HUES64 (cell line): Measurements from ENCODE around the gene DDX39B.
"Not testable (repeated sequence)": the region's sequence is repeated elsewhere in the genome, so short reads cannot be mapped to it uniquely, and the experiment has no call there.

ENCODE experiments used
- H3K27ac ChIP-seq: 2 replicates; pipeline ENCODE4 v1.7.0; 2013; ENCODE audit warnings: low read depth, low read length, inconsistent platforms
- H3K27me3 ChIP-seq: 2 replicates; pipeline ENCODE4 v1.6.1; 2013; ENCODE audit warnings: mild to moderate bottlenecking, low read length; ENCODE audit not compliant: insufficient read depth
- H3K36me3 ChIP-seq: 2 replicates; pipeline ENCODE4 v1.6.1; 2013; ENCODE audit warnings: mild to moderate bottlenecking, low read length; ENCODE audit not compliant: insufficient read depth
- H3K4me1 ChIP-seq: 2 replicates; pipeline ENCODE4 v1.6.1; 2013; ENCODE audit warnings: mild to moderate bottlenecking, low read length, moderate library complexity; ENCODE audit not compliant: insufficient read depth
- H3K4me3 ChIP-seq: 2 replicates; pipeline ENCODE4 v1.5.1; 2013; ENCODE audit warnings: mild to moderate bottlenecking, low read length, moderate library complexity
- H3K9ac ChIP-seq: 2 replicates; pipeline ENCODE4 v1.6.1; 2013; ENCODE audit warnings: mild to moderate bottlenecking, low read depth, low read length
- H3K9me3 ChIP-seq: 2 replicates; pipeline ENCODE4 v1.6.1; 2013; ENCODE audit warnings: low read depth, low read length; ENCODE audit not compliant: insufficient read depth
- WGBS: fragments of 150-250, 120-280 bp; methylation state at CpG from one replicate; pipeline ENCODE4 v1.1.7; 2013; ENCODE audit warnings: missing lambda C conversion rate; 5-methylcytosine and 5-hydroxymethylcytosine counted together

The DDX39B gene

GRCh38 chr6:31513456-31514165 lies 28.2 kb downstream of the DDX39B start:
- H3K27me3 ChIP-seq = no peaks in the 10 kb centered on the region
- H3K4me3 ChIP-seq = no peak overlapping the region
- H3K9me3 ChIP-seq = no peaks in the 10 kb centered on the region
- H3K4me1 ChIP-seq = no peaks in the 10 kb centered on the region
- no peak overlapping the region for H3K9ac ChIP-seq
- peaks cover 11% of the 10 kb centered on the region for H3K36me3 ChIP-seq
- 91% methylated on average over 5 of the region's 5 CpGs for WGBS
- H3K27ac ChIP-seq = no peak overlapping the region

- WGBS = 89% methylated on average over 4 of the region's 4 CpGs
Observed at GRCh38 chr6:31510007-31510406, 31.8 kb downstream of the DDX39B start.

GRCh38 chr6:31509036-31509435 lies 32.8 kb downstream of the DDX39B start:
- H3K4me3 ChIP-seq, H3K27ac ChIP-seq, H3K9me3 ChIP-seq, H3K27me3 ChIP-seq, H3K4me1 ChIP-seq, H3K9ac ChIP-seq: not testable (repeated sequence)
- WGBS = 55% methylated on average over 2 of the region's 2 CpGs
- peaks cover 28% of the 10 kb centered on the region for H3K36me3 ChIP-seq

More at GRCh38 chr6:31510007-31510406, 31.8 kb downstream of the DDX39B start:
- Histone ChIP-seq H3K27me3 (no peaks in the 10 kb centered on the region), H3K9ac (no peak overlapping the region), H3K4me1 (no peaks in the 10 kb centered on the region), H3K27ac (no peak overlapping the region), H3K4me3 (no peak overlapping the region), H3K36me3 (peaks cover 28% of the 10 kb centered on the region), H3K9me3 (no peaks in the 10 kb centered on the region)

GRCh38 chr6:31502586-31502985 lies 39.2 kb downstream of the DDX39B start:
- H3K4me3 ChIP-seq = no peak overlapping the region
- H3K4me1 ChIP-seq = 0 out of 2 replicates have a peak, but pooled peaks cover 5% of the 10 kb centered on the region
- H3K36me3 ChIP-seq = peaks cover 14% of the 10 kb centered on the region; the same call in 1 of the 2 replicates
- no peak overlapping the region for H3K27ac ChIP-seq
- peaks cover 18% of the 10 kb centered on the region for H3K27me3 ChIP-seq
- H3K9me3 ChIP-seq = no peaks in the 10 kb centered on the region
- no peak overlapping the region for H3K9ac ChIP-seq

- peaks cover 47% of the 10 kb centered on the region for H3K27me3 ChIP-seq
- H3K9ac ChIP-seq, H3K36me3 ChIP-seq, H3K27ac ChIP-seq, H3K9me3 ChIP-seq: not testable (repeated sequence)
- no CpG with 5 or more reads among the region's 2 CpGs for WGBS
- 0 out of 2 replicates have a peak, but pooled peaks cover 13% of the 10 kb centered on the region for H3K4me1 ChIP-seq
- peak overlapping the region; percentile 72; the same call in 1 of the 2 replicates for H3K4me3 ChIP-seq
Observed at GRCh38 chr6:31499648-31500047, 42.2 kb downstream of the DDX39B start.

GRCh38 chr6:31498748-31499147 lies 43.1 kb downstream of the DDX39B start:
- H3K9ac ChIP-seq = no peak overlapping the region
- H3K4me3 ChIP-seq = peak overlapping the region; percentile 72
- WGBS = 2% methylated on average over 21 of the region's 21 CpGs
- peaks cover 55% of the 10 kb centered on the region for H3K27me3 ChIP-seq
- H3K27ac ChIP-seq = no peak overlapping the region
- no peaks in the 10 kb centered on the region for H3K9me3 ChIP-seq
- H3K4me1 ChIP-seq = 0 out of 2 replicates have a peak, but pooled peaks cover 13% of the 10 kb centered on the region
- no peaks in the 10 kb centered on the region for H3K36me3 ChIP-seq

GRCh38 chr6:31497531-31498476 lies 44.0 kb downstream of the DDX39B start, which contains the start of gene MICB:
Gene MICB (plus strand): TSS chr6:31498145. CDS start chr6:31498194, 49 bp downstream.
- H3K9me3 ChIP-seq = no peaks in the 10 kb centered on the region
- peak within 1 kb of the TSS; percentile 61 for H3K9ac ChIP-seq
- H3K36me3 ChIP-seq = no peaks in the 10 kb centered on the region
- peaks cover 58% of the 10 kb centered on the region for H3K27me3 ChIP-seq
- H3K27ac ChIP-seq = no peak within 1 kb of the TSS
- H3K4me1 ChIP-seq = 0 out of 2 replicates have a peak, but pooled peaks cover 13% of the 10 kb centered on the region
- WGBS = 2% methylated on average over 63 of the region's 64 CpGs
- peak within 1 kb of the TSS; percentile 72 for H3K4me3 ChIP-seq

- Histone ChIP-seq H3K4me3 (peak overlapping the region; percentile 72; the same call in 1 of the 2 replicates), H3K4me1 (0 out of 2 replicates have a peak, but pooled peaks cover 13% of the 10 kb centered on the region), H3K27me3 (peaks cover 58% of the 10 kb centered on the region)
- not testable (repeated sequence) for H3K36me3 ChIP-seq, H3K9ac ChIP-seq, H3K9me3 ChIP-seq, H3K27ac ChIP-seq
- WGBS = 68% methylated on average over 4 of the region's 4 CpGs
Observed at GRCh38 chr6:31496826-31497225, 45.0 kb downstream of the DDX39B start.

- no peak overlapping the region for H3K27ac ChIP-seq
- H3K4me3 ChIP-seq = peak overlapping the region; percentile 68
- WGBS = 76% methylated on average over 2 of the region's 2 CpGs
- H3K9ac ChIP-seq = no peak overlapping the region
- 0 out of 2 replicates have a peak, but pooled peaks cover 8% of the 10 kb centered on the region for H3K4me1 ChIP-seq
- no peaks in the 10 kb centered on the region for H3K9me3 ChIP-seq
- H3K27me3 ChIP-seq = peaks cover 58% of the 10 kb centered on the region
- H3K36me3 ChIP-seq = no peaks in the 10 kb centered on the region
Observed at GRCh38 chr6:31495580-31495979, 46.2 kb downstream of the DDX39B start.

- peaks cover 52% of the 10 kb centered on the region for H3K27me3 ChIP-seq
- H3K4me1 ChIP-seq = 0 out of 2 replicates have a peak, but pooled peaks cover 8% of the 10 kb centered on the region
- no peaks in the 10 kb centered on the region for H3K36me3 ChIP-seq
- H3K9ac ChIP-seq = peak overlapping the region; percentile 66
- H3K9me3 ChIP-seq = no peaks in the 10 kb centered on the region
- peak overlapping the region; percentile 68 for H3K4me3 ChIP-seq
- under 1% methylated on average over 58 of the region's 58 CpGs for WGBS
- H3K27ac ChIP-seq = peak overlapping the region; percentile 57; the same call in 1 of the 2 replicates
Observed at GRCh38 chr6:31493875-31494694, 47.7 kb downstream of the DDX39B start.
